Non-pigmented ciliary epithelial cell (primary cell): ENCODE results near the gene TNNT3.
"Not testable (repeated sequence)": the region's sequence is repeated elsewhere in the genome, so short reads cannot be mapped to it uniquely, and the experiment has no call there.

ENCODE experiments used
- DNase-seq: peaks from one replicate; pipeline ENCODE4 v3.0.0-alpha.2; 2010; ENCODE audit warnings: low read depth

Gene TNNT3

DNA sequence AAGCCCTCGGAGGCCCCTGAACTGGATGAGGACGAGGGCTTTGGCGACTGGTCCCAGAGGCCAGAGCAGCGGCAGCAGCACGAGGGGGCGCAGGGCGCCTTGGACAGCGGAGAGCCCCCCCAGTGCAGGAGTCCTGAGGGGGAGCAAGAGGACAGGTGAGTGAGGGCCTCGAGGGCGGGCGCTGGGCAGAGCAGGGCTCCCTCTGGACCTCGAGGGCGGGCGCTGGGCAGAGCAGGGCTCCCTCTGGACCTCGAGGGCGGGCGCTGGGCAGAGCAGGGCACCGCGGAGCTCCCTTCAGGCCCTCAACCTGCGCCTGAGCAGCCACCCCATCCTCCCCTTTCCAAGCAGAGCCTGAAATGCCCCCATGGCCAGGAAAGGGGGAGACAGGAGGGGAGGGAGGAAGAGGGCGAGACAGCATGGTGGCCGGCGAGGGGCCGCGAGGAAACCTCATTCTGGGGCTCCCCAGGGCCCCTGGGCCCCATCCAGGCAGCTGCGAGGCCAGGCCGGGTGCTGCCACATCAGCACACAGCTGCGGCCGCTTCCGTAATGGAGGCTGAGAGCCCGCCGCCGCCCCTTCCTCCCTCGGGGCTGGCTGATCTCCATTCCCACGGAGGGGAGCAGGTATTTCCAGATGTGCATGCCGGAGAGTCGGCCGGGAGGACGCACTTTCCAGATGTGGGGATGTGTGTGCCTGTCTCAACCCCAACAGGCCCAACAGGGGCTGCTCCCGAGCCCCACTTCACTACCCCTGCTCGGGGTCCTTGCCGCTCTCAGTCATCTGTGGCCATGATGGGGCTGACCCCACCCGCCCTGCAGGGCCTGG is 37.9 kb upstream of the TNNT3 start:
- no peak for DNase-seq

DNA sequence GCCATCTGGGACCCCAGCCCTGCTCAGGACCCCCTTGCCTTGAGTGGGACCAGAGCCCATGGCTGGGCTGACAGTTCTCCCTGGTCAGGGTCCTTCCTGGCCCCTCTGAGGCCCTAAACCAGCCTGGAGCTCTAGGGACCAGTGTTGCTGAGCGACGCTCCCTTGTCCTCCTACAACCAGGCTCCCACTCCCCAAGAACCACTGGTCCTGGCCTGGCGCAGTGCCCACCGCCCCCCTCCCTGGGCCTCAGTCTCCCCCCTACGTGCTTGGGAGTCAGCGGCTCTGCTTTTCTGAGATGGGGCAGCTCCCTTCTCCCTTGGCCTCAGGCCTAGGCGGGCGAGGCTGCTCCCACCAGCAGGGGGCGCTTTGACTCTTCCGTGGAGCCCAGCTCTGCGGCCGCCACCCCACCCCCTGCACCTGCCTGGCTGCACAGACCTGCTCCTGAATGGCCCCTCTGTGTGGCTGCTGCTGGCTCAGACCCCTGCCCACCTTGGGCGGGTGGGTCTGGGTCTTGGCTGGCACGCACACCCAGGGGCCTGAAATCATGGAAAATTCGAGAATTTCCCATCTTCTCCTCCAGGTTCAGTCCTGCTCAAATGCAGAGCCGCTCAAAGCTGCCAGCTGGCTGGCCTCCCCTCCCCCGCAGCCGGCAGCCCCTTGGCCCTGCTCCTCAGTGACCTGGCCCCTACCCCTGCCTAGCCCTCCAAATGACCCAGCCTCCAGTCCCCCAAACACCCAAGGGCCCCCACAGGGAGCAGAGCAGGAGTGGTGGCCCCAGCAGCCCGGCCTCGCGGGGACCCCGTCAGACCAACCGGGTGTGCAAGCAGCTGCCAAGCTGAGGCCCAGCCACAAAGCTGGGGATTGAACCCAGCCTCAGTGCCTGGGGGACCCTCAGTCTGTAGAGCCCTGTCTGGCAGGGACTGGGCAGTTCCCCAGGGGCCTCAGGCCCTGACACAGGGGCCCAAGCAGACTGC is 37.0 kb upstream of the TNNT3 start:
- DNase-seq: no peak

DNA sequence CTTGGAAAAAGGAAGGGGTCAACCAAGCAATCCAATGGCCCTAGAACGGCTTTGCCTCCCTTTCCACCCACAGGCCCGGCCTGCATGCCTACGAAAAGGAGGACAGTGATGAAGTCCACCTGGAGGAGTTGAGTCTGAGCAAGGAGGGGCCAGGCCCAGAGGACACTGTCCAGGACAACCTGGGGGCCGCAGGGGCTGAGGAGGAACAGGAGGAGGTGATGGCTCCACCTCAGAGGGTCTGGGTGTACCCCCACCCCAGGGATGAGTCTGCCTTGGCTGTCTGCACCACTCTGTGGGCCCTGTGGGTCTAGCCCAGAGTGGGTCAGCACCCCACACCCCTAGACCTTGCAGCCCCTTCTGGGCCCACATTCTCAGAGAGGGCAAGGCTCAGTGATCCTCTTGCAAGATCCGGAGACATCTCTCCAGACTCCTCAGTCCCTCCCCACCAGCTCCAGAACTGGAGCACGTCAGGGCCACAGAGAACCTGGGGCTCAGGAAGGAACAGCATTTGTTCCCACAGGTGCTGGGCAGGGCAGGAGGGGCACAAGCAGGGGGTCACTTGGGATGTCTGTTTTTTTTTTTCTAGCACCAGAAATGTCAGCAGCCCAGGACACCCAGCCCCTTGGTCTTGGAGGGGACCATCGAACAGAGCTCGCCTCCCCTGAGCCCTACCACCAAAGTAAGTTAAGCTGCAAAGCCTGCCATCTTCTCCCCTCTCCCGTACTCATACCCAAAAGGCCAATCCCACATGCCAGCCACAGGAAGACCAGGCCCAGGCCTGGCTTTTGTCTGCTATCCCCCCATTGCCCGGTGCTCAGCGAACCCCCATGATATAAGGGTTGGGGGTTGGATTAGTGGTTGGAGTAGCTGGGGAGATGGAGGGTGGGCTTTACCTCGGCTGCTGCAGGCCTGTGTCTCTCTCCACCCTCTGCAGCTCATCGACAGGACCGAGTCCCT is 35.9 kb upstream of the TNNT3 start:
- DNase-seq: no peak

DNA sequence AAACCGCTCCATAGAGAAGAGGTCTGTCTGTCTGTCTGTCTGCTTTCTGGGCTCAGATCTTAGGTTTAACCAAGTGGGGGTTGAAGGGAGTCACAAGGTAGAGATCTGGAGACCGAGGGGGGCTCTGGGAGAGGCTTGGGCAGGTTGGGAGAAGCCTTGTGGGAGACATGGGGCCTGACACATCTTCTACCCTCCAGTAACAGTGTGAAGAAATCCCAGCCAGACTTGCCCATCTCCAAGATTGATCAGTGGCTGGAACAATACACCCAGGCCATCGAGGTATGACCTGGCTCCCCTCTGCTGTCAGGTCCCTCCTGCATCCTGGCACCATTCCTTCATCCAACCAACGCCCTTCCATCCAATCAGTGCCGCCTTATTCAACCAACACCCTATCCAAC is 35.2 kb upstream of the TNNT3 start:
- DNase-seq: no peak

DNA sequence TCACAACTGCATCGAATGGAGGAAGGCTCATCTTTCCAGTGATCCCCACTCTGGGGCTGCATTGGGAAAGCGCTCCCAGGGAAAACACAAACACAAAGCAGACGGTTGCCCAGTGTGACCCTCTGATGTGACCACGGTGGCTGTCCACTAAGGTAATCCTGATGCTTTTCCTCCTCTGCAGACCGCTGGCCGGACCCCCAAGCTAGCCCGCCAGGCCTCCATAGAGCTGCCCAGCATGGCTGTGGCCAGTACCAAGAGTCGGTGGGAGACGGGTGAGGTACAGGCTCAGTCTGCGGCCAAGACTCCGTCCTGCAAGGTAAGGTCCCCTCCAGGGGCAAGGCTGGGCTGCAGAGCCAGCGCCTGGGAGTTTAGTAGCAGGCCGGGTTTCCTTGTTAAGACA is 33.0 kb upstream of the TNNT3 start:
- not testable (repeated sequence) for DNase-seq

DNA sequence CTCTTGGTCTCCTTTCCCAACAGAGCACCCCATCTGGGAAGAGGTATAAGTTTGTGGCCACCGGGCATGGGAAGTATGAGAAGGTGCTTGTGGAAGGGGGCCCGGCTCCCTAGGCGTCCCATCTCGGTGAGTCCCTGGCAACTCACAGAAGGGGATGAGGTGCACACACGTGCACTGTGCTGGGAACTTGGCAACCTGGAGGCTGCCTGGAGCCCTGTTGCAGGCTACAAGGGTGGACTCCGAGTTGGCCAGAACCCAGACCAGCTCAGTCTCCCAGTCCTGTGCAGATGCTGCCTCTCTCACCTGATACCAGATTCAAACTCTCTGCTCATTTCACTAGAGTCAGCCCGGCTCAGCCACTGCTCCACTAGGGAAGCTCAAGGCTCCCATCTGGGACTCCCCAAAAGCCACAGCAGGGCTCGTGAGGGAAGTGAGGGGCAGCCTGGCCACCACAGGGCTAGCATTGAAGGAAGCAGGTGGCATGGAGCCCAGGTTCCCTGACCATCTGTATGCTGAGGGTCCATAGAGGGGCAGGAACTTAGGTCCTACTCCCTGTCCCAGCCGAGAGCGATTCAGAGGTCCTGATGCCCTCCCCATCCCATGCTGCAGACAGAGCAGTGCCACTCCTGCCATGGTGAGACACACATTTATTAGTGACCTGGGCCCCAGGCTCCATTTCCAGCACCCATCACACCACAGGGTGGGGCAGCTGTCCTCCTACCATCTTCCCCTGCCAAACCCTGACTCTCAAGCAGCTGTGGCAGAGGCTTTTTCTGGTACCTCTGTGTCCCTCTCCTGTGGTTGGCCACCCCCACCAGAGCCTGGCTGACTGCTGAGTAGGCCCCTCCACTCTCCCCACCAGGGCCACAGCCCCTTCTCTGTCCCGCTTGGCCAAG is 31.8 kb upstream of the TNNT3 start:
- no peak for DNase-seq

DNA sequence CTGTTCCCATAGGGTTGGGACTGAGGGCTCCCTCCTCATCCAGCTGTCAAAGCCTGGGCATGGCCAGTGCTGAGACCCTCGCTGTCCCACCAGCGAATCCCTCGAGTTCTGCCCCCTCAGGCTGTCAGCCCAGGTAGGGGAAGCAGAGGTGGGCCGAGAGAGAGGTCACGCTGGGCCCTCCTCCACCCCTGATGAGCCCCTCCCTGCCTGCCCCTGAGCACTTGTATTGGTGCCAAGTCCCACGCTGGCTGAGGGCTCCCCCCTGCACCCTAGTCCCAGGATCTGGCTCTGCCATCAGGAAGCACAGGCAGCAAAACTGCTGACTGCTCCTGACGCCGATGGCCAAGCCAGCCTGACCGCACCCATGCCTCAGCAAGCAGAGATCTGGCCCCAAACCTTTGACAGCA is 31.2 kb upstream of the TNNT3 start:
- DNase-seq: no peak

DNA sequence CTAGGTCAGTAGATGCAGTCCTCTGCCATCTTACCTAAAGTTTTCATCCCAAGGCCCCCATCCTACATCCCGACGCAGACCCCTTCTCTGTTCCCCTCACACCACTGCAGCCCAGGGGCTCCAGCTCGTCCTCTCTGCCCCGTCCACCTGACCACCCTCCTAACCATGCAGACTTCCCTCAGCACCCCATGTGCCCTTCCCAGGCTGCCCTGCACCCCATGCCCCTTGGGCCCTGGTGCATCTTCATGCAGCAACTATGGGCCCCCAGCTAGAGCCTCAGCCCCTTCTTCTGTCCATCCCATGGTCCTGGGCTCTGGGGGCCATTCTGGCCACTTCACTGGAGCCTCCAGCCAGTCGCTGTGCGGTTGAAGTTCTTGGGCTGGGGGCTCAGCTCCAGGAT is 30.7 kb upstream of the TNNT3 start:
- DNase-seq: no peak

DNA sequence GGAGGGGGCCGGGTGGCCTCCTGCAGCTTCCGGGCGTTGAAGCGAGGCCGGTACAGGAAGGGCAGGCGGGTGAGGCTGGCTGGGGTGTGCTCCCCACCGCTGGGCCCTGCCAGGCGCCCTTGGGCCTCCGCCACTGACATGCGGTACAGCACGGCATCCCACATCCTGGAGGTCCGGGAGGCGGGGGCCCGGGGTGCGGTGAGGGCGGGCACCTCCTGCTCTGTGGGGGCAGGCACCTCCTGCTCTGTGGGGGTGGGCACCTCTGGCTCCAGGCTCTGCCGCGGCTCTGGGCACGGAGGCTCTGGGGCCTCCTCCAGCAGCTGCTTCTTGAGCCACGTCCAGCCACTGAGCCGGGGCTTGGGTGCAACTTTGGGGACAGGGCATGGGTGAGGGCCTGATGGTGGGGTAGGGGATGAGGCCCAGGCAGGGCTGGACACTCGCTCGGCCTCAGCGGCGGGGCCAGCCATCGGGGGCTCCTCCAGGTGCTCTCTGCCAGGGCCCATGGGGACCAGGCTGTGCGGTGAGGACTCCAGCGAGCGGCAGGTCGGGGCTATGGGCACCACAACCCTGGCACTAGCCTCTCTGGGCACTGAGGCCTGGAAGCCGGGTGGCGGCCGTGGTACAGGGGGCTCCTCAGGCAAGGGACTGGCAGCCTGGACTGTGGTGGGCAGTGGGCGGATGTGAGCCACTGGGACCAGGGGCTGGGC is 30.1 kb upstream of the TNNT3 start:
- DNase-seq: no peak

DNA sequence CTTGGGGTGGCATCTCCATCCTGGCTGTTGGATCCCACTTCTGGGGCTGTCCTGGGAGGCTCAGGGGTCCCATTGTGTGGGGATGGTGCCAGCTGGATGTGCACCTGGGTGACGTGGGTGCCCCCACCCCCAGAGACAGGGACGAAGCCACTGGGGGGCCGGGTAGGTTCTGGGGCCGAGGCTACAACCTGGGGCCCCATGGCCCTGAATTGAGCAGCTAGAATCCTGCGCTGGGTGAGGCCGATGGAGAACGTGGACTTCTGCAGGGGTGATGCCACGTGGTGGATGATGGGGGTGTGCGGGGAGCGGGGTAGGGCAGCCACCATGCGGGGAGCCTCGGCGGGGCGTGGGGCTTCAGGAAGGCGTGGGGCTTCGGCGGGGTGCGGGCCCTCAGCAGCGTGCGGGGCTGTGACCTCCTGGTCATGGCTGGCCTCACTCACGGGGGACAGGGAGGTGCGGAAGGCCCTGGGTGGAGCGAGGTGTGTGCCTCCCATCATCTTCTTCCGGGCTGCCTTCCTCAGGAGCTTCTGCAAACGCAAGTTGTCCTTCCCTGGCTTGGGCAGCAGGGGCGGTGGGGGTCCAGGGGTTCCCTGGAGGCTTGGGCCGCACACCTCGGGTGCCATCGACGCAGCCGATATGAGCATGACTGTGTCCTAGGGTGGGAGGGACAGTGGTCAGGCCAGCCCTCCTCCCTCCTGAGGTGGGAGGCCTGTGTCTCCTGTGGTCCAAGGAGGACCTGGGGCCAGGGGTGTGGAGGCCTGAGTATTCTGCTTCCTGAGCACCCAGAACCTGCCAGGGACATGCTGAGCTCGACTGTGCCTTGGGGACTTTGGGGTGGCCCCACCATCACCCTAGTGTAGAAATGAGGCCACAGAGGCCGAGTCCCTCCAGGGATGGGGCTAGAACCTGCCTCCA is 29.3 kb upstream of the TNNT3 start:
- DNase-seq: no peak

DNA sequence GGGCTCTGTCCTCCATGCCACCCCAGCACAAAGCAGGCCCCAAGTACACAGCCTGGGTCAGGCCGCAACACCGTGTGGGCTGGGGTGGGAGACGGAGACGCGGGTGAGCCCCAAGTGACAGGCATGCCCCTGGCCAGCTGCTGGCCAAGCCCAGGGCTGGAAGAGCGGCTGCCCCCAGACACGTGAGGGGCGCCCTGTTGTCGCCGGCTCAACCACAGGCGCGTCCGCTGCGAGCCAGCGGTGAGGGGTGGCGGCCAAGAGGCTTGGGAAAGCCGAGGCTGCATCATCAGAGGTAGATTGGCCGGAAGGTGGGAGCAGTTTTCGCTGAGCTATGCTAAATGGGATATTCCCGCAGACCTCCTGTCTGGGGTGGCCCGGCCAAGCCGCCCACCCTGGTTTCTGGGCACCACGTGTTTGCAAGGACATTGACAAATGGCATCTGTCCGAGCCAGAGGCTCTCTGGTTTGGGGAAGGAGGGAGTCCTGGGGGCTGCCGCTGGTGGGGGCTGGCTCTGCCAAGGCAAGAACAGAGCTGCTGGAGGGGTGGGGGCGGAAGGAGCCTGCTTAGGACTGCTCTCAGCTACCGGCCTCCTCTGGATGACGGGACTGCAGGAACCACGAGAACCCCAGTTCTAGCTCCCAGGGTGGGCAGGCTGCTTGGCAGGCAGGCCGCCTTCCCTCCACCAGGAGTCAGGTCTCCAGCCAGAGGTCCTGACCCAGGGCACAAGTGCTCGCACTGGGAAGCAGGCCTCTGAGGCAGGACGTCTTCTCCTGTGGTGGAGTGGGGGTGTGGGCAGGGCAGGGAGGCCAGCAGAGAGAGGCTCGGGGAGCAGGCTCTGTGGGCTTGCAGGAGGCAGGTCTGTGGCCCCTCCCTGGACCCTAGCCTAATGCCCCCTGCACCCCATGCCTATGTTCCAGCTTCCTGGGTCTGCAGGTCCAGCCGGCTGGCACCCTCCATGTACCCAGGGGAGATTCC is 28.4 kb upstream of the TNNT3 start:
- no peak for DNase-seq

DNA sequence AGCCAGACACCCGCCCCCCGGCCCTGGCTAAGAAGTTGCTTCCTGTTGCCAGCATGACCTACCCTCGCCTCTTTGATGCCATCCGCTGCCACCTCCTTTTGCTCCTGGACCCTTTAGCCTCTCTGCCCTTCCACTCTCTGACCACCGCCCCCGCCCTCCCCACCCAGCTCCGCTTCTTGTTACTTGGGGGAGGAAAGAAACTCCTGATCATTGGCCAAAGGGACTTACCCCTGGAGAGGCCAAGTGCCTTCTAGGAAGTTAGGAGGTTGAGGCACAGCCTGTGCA is 27.7 kb upstream of the TNNT3 start, which contains the start of gene PRR33:
Gene PRR33, minus strand, starts transcription at position 65 of the 285 bp plus-strand sequence. CDS start 1,311 bp downstream, outside the sequence.
- DNase-seq: no peak

DNA sequence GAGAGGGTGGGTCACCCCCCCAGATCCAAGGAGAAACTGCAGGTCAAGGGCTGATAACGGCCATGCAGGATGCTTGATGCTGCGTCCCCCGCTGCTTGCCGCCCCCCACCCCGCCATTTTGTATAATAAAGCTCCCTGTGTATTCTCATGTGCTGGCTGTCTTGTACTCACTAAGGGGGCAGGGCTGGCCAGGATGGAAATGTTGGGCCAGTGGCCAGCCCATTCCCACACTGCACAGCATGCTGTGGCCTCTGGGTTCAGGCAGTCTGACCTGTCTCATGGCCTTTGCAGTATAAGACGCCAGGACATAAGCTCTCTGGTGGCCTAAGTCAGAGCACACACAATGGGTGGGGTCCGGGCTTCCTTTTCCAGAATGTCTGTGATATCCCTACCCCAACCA is 27.4 kb upstream of the TNNT3 start:
- no peak for DNase-seq

DNA sequence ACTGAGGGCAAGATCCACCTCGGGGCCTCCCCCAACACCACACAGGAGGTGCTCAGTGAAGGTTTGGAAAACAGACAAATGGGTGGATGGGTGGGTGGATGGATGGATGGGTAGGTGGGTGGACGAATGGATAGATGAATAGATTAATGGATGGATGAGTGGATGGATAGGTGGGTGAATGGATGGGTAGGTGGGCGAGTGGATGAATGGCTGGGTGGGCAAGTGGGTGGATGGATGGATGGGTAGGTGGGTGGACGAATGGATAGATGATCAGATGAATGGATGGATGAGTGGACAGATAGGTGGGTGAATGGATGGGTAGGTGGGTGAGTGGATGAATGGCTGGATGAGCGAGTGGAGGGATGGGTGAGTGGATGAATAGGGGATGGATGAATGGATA is 26.9 kb upstream of the TNNT3 start:
- no peak for DNase-seq

DNA sequence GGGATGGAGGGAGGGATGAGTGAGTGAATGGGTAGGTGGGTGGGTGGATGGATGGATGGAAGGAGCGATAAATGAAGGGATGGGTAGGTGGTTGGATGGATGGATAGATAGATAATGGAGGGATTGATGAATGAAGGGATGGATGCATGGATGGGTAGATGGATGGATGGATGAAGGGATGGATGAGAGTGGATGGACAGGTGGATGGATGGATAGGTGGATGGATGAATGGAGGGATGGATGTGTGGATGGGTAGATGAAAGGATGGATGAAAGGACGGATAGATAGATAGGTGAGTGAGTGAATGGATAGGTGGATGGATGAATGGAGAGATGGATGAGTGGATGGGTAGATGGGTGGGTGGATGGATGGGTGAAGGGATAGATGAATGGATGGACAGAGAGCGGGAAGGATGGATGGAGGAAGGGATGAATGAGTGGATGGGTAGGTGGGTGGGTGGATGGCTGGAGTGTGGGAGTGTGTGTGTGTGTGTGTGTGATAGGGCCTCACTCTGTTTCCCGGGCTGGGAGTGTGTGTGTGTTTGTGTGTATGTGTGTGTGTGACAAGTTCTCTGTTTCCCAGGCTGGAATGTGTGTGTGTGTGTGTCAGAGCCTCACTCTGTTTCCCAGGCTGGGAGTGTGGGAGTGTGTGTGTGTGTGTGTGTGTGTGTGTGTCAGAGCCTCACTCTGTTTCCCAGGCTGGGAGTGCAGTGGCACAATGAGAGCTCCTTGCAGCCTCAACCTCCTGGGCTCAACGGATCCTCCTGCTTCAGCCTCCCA is 25.7 kb upstream of the TNNT3 start:
- DNase-seq: no peak

DNA sequence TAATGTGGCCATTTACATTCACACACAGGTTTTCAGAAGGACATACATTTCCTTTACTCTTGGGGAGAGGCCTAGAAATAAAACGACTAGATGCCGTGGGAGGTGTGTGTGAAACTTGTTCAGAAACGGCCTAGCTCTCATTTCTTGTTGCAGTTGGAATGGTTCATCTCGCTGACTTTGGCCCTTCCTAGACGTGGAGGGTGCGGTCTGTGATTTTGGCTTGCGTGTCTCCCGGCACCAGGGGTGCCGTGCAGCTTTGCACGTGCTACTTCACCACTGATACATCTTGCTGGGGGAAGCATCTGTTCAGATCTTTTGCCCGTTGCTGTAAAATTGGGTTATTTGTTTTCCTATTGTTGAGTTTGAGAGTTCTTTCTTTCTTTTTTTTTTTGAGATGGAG is 24.7 kb upstream of the TNNT3 start:
- DNase-seq: no peak

DNA sequence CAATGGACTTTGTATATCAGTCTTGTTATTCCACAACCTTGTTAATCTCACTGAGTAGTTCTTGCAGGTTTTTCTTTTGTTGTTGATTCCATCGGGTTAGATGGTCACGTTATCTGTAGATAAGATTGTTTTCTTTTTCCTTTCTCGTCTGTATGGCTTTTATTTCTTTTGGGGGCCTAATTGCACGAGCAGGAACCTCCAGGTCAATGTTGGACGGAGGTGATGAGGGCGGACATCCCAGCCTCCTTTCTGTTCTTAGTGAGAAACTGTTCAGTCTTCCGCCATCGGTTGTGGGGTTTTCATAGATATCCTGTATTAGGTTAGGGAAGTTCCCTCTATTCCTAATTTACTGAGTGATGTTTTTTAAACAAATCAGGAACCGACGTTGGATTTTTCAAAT is 23.0 kb upstream of the TNNT3 start:
- no peak for DNase-seq
